ENCODE measurements around the gene ADARB1.

Gene ADARB1

DNA sequence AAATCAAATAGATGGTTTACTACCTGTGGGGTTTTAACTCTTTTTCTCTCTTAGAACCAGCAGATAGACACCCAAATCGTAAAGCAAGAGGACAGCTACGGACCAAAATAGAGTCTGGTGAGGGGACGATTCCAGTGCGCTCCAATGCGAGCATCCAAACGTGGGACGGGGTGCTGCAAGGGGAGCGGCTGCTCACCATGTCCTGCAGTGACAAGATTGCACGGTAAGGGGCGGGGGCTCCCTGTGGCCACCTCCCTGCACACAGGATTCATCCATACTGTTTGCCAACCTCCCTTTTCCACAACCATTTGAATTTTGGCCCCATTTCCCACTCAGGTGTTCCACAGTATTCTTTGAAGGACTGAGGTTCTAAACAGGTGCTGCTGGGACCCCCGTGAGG lies 110.5 kb downstream of the ADARB1 start:
- no peak for TF ChIP-seq ZNF274 (IDR thresholded peaks at IDR 0.05; ENCODE audit: low read depth, low read length)
- no peak for TF ChIP-seq YY1 (IDR thresholded peaks at IDR 0.05; ENCODE audit: insufficient read depth, insufficient read length)
- TF ChIP-seq SUZ12 (IDR thresholded peaks at IDR 0.05; ENCODE audit: extremely low read depth, insufficient read depth, insufficient read length) = no peak
- Histone ChIP-seq H3K9ac (ENCODE audit: insufficient read length, low read depth) (no peak overlapping the region), H3K4me1 (ENCODE audit: insufficient read depth, insufficient read length) (no peaks in the 10 kb centered on the region), H3K9me3 (ENCODE audit: insufficient read depth, low read length) (peaks cover 37% of the 10 kb centered on the region), H3K27me3 (ENCODE audit: insufficient read depth, insufficient read length) (no peaks in the 10 kb centered on the region), H3K36me3 (ENCODE audit: insufficient read depth, insufficient read length, low read length) (peaks cover 40% of the 10 kb centered on the region), H3K4me3 (ENCODE audit: insufficient read length, low read depth) (no peak overlapping the region)
- DNase-seq (ENCODE audit: low read depth, low spot score) = no peak

DNA sequence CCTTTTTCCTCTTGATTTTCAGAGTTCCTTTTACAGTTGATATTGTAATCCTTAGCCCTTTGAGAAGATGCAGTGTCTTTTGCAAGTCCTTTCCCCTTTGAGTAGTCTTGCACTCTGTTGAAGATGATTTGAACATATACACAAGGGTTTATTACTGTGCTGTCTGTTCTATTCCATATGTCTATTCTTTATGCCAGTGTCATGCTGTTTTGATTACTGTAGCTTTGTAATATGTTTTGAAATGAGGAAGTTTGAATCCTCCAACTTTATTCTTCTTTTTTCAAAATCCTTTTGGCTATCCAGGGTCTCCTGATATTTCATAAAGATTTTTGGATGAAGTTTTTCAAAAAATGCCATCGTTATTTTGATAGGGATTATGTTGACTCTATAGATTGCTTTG lies 112.3 kb downstream of the ADARB1 start:
- TF ChIP-seq SUZ12 (IDR thresholded peaks at IDR 0.05; ENCODE audit: extremely low read depth, insufficient read depth, insufficient read length) (no peak), YY1 (IDR thresholded peaks at IDR 0.05; ENCODE audit: insufficient read depth, insufficient read length) (no peak), ZNF274 (IDR thresholded peaks at IDR 0.05; ENCODE audit: low read depth, low read length) (no peak)
- Histone ChIP-seq H3K36me3 (ENCODE audit: insufficient read depth, insufficient read length, low read length) (peaks cover 28% of the 10 kb centered on the region), H3K27me3 (ENCODE audit: insufficient read depth, insufficient read length) (no peaks in the 10 kb centered on the region), H3K4me1 (ENCODE audit: insufficient read depth, insufficient read length) (no peaks in the 10 kb centered on the region), H3K4me3 (ENCODE audit: insufficient read length, low read depth) (no peak overlapping the region), H3K9ac (ENCODE audit: insufficient read length, low read depth) (no peak overlapping the region), H3K9me3 (ENCODE audit: insufficient read depth, low read length) (peaks cover 44% of the 10 kb centered on the region)
- no peak for DNase-seq (ENCODE audit: low read depth, low spot score)

DNA sequence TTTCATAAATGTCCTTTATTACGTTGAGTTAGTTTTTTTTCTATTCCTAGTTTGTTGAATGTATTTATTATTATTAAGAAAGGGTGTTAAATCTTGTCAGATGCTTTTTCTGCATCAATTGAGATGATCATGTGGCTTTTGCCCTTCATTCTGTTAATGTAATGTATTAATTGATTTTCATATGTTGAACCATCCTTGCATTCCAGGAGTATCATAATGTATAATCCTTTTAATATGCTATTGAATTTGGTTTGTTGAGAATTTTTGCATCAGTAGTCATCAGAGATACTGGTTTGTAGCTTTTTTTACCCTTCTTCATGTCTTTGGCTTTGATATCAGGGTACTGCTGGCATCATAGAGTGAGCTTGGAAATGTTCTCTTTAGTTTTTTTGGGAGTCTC lies 113.3 kb downstream of the ADARB1 start:
- Histone ChIP-seq H3K36me3 (ENCODE audit: insufficient read depth, insufficient read length, low read length) (peaks cover 29% of the 10 kb centered on the region), H3K9me3 (ENCODE audit: insufficient read depth, low read length) (peaks cover 44% of the 10 kb centered on the region), H3K4me3 (ENCODE audit: insufficient read length, low read depth) (no peak overlapping the region), H3K4me1 (ENCODE audit: insufficient read depth, insufficient read length) (no peaks in the 10 kb centered on the region), H3K27me3 (ENCODE audit: insufficient read depth, insufficient read length) (no peaks in the 10 kb centered on the region), H3K9ac (ENCODE audit: insufficient read length, low read depth) (no peak overlapping the region)
- no peak for DNase-seq (ENCODE audit: low read depth, low spot score)
- no peak for TF ChIP-seq YY1 (IDR thresholded peaks at IDR 0.05; ENCODE audit: insufficient read depth, insufficient read length)
- no peak for TF ChIP-seq SUZ12 (IDR thresholded peaks at IDR 0.05; ENCODE audit: extremely low read depth, insufficient read depth, insufficient read length)
- TF ChIP-seq ZNF274 (IDR thresholded peaks at IDR 0.05; ENCODE audit: low read depth, low read length) = no peak

DNA sequence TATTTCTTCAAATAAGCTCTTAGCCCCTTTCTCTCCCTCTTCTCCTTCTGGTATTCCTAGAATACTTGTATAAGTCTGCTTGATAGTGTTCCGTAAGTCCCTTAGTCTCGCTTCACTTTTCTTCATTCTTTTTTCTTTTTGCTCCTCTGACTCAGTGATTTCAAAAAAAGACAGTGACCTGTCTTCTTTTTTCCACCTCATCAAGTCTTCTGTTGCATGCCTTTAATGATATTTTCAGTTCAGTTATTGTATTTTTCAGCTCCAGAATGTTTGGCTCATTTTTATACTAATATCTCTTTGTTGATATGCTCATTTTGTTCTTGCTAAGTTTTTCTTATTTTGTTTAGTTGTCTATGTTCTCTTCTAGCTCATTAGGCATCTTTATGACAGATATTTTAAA lies 115.6 kb downstream of the ADARB1 start:
- H3K27me3 ChIP-seq (ENCODE audit: insufficient read depth, insufficient read length) = no peaks in the 10 kb centered on the region
- TF ChIP-seq SUZ12 (IDR thresholded peaks at IDR 0.05; ENCODE audit: extremely low read depth, insufficient read depth, insufficient read length) = no peak
- no peak for TF ChIP-seq YY1 (IDR thresholded peaks at IDR 0.05; ENCODE audit: insufficient read depth, insufficient read length)
- TF ChIP-seq ZNF274 (IDR thresholded peaks at IDR 0.05; ENCODE audit: low read depth, low read length) = no peak

DNA sequence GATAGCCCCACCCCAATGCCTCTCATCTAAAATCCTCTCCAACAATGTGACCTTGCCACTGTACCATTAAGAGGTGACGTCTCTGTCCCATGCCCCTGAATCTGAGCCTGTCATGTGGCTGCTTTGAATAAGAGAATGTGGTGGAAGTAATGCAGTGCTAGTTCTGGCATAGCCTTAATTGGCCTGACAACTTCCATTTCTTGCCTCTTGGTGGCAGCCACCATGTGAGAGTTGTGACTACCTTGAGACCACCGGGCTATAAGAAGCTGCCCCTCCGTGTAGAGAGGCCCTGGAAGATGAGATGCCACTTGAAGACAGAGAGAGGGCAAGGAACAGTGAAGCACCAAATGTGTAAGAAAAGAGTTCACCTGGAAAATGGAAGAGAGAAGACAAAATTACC lies 118.0 kb downstream of the ADARB1 start:
- DNase-seq (ENCODE audit: low read depth, low spot score) = no peak
- H3K36me3 ChIP-seq (ENCODE audit: insufficient read depth, insufficient read length, low read length) = peaks cover 9% of the 10 kb centered on the region

More for the DNA sequence above, 115.6 kb downstream of the ADARB1 start:
- H3K4me1 ChIP-seq (ENCODE audit: insufficient read depth, insufficient read length) = no peaks in the 10 kb centered on the region
- H3K9ac ChIP-seq (ENCODE audit: insufficient read length, low read depth) = no peak overlapping the region
- no peak for DNase-seq (ENCODE audit: low read depth, low spot score)
- peaks cover 23% of the 10 kb centered on the region for H3K36me3 ChIP-seq (ENCODE audit: insufficient read depth, insufficient read length, low read length)
- H3K9me3 ChIP-seq (ENCODE audit: insufficient read depth, low read length) = peaks cover 44% of the 10 kb centered on the region
- no peak overlapping the region for H3K4me3 ChIP-seq (ENCODE audit: insufficient read length, low read depth)

DNA sequence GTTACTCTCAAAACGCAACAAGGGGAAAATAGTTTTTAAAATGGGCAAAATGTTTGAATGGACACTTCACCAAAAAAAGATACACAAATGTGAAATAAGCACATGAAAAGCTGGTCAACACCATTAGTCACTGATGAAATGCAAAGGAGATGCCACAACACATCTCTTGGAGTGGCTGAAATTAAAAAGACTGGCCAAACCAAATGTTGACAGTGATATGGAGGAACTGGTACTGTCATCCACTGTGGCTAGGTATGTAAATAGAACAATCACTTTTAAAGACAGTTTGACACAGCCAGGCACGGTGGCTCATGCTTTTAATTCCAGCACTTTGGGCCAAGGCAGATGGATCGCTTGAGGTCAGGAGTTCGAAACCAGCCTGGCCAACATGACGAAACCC lies 122.2 kb downstream of the ADARB1 start:
- no peak for TF ChIP-seq YY1 (IDR thresholded peaks at IDR 0.05; ENCODE audit: insufficient read depth, insufficient read length)
- TF ChIP-seq ZNF274 (IDR thresholded peaks at IDR 0.05; ENCODE audit: low read depth, low read length) = no peak
- TF ChIP-seq SUZ12 (IDR thresholded peaks at IDR 0.05; ENCODE audit: extremely low read depth, insufficient read depth, insufficient read length) = no peak
- H3K27me3 ChIP-seq (ENCODE audit: insufficient read depth, insufficient read length) = no peaks in the 10 kb centered on the region
- no peak for DNase-seq (ENCODE audit: low read depth, low spot score)
- no peaks in the 10 kb centered on the region for H3K9me3 ChIP-seq (ENCODE audit: insufficient read depth, low read length)
- H3K4me3 ChIP-seq (ENCODE audit: insufficient read length, low read depth) = no peak overlapping the region
- H3K9ac ChIP-seq (ENCODE audit: insufficient read length, low read depth) = no peak overlapping the region
- H3K36me3 ChIP-seq (ENCODE audit: insufficient read depth, insufficient read length, low read length) = peaks cover 12% of the 10 kb centered on the region
- no peaks in the 10 kb centered on the region for H3K4me1 ChIP-seq (ENCODE audit: insufficient read depth, insufficient read length)

More for the DNA sequence above, 118.0 kb downstream of the ADARB1 start:
- Histone ChIP-seq H3K27me3 (ENCODE audit: insufficient read depth, insufficient read length) (no peaks in the 10 kb centered on the region), H3K9ac (ENCODE audit: insufficient read length, low read depth) (no peak overlapping the region), H3K4me1 (ENCODE audit: insufficient read depth, insufficient read length) (no peaks in the 10 kb centered on the region), H3K9me3 (ENCODE audit: insufficient read depth, low read length) (peaks cover 33% of the 10 kb centered on the region), H3K4me3 (ENCODE audit: insufficient read length, low read depth) (no peak overlapping the region)
- no peak for TF ChIP-seq SUZ12 (IDR thresholded peaks at IDR 0.05; ENCODE audit: extremely low read depth, insufficient read depth, insufficient read length)
- no peak for TF ChIP-seq ZNF274 (IDR thresholded peaks at IDR 0.05; ENCODE audit: low read depth, low read length)

DNA sequence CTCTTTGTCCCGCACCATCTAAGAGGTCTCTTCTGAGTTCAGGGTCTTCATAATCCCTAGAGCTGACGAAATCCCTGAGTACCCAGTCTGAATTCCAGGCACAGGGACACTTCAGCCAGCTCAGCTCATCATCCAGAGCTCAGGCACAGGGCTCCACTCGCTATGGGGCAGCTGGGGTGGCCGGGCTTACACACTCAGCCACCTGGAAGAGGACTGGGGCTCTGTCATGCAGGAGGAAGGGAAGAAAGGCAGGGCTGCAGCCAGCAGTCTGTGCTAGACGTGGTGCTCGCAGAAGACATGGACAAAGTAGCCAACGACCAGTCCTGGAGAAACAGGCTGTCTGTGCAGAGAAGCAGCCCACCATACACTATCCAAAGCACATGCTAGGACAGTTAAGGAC lies 124.8 kb downstream of the ADARB1 start:
- peaks cover 8% of the 10 kb centered on the region for H3K4me1 ChIP-seq (ENCODE audit: insufficient read depth, insufficient read length)
- H3K27me3 ChIP-seq (ENCODE audit: insufficient read depth, insufficient read length) = no peaks in the 10 kb centered on the region
- DNase-seq (ENCODE audit: low read depth, low spot score) = no peak
- H3K9me3 ChIP-seq (ENCODE audit: insufficient read depth, low read length) = no peaks in the 10 kb centered on the region
- TF ChIP-seq YY1 (IDR thresholded peaks at IDR 0.05; ENCODE audit: insufficient read depth, insufficient read length) (no peak), SUZ12 (IDR thresholded peaks at IDR 0.05; ENCODE audit: extremely low read depth, insufficient read depth, insufficient read length) (no peak), ZNF274 (IDR thresholded peaks at IDR 0.05; ENCODE audit: low read depth, low read length) (no peak)
- peaks cover 11% of the 10 kb centered on the region for H3K36me3 ChIP-seq (ENCODE audit: insufficient read depth, insufficient read length, low read length)
- no peak overlapping the region for H3K4me3 ChIP-seq (ENCODE audit: insufficient read length, low read depth)
- no peak overlapping the region for H3K9ac ChIP-seq (ENCODE audit: insufficient read length, low read depth)

DNA sequence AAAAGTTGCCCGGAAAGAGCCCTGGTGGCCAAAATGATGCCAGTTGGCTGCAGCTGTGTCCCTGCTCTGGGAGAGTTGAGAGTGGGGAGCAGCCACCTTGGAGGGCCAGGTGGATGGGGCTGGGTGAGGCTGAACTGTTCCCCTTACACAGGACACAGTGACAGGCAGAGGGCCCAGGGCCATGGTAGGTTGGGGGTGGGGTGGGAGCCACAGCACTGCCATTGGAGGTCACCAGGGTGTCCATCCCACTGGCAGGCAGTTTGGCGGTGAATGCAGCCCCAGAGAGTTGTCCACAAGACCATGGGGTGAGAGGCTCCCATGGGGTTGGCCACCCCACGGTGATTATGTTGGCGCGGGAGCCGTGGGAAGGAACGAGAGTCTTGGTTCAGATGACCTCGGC lies 125.7 kb downstream of the ADARB1 start:
- Histone ChIP-seq H3K9ac (ENCODE audit: insufficient read length, low read depth) (no peak overlapping the region), H3K4me1 (ENCODE audit: insufficient read depth, insufficient read length) (peaks cover 8% of the 10 kb centered on the region), H3K27me3 (ENCODE audit: insufficient read depth, insufficient read length) (no peaks in the 10 kb centered on the region), H3K36me3 (ENCODE audit: insufficient read depth, insufficient read length, low read length) (peaks cover 18% of the 10 kb centered on the region), H3K9me3 (ENCODE audit: insufficient read depth, low read length) (no peaks in the 10 kb centered on the region), H3K4me3 (ENCODE audit: insufficient read length, low read depth) (no peak overlapping the region)
- TF ChIP-seq ZNF274 (IDR thresholded peaks at IDR 0.05; ENCODE audit: low read depth, low read length) (no peak), YY1 (IDR thresholded peaks at IDR 0.05; ENCODE audit: insufficient read depth, insufficient read length) (no peak), SUZ12 (IDR thresholded peaks at IDR 0.05; ENCODE audit: extremely low read depth, insufficient read depth, insufficient read length) (no peak)
- no peak for DNase-seq (ENCODE audit: low read depth, low spot score)

Data from NT2/D1 (cell line).